Thymus (tissue), 11 donors: ENCODE data around the gene TSPAN10. TPM values are rescaled to one million over a fixed set of nuclear protein-coding genes. Genes with fewer than 3 reads are reported as not detected.

Source experiments
- DNase-seq, 9 donors: peaks; one replicate each; pipeline ENCODE4 v3.0.0-alpha.2; 2013; ENCODE audit warnings: low spot score in 9 of 9, low read depth in 6 of 9, missing footprints in 1 of 9
- H3K27ac ChIP-seq, 2 donors: one replicate each; pipeline ENCODE4 v1.5.1; 2013; ENCODE audit warnings: control low read depth in 1 of 2, low read depth in 1 of 2, low read length in 1 of 2, mild to moderate bottlenecking in 1 of 2, moderate library complexity in 1 of 2
- H3K27me3 ChIP-seq, 2 donors: one replicate each; pipeline ENCODE4 v1.5.1; 2013; ENCODE audit warnings: low read length in 1 of 2; ENCODE audit not compliant: control insufficient read depth in 2 of 2, insufficient read depth in 1 of 2
- H3K36me3 ChIP-seq, 2 donors: one replicate each; pipeline ENCODE4 v1.5.1; 2013; ENCODE audit warnings: low read length in 1 of 2, mild to moderate bottlenecking in 1 of 2, moderate library complexity in 1 of 2; ENCODE audit not compliant: control insufficient read depth in 2 of 2, insufficient read depth in 2 of 2
- H3K4me1 ChIP-seq, 2 donors: one replicate each; pipeline ENCODE4 v1.5.1; 2013; ENCODE audit warnings: low read length in 2 of 2; ENCODE audit not compliant: control insufficient read depth in 2 of 2, insufficient read depth in 2 of 2
- H3K4me3 ChIP-seq, 2 donors: one replicate each; pipeline ENCODE4 v1.5.1; 2013; ENCODE audit warnings: low read length in 2 of 2, control low read depth in 1 of 2, mild to moderate bottlenecking in 1 of 2
- H3K9me3 ChIP-seq, 2 donors: one replicate each; pipeline ENCODE4 v1.5.1; 2013; ENCODE audit warnings: low read length in 1 of 2, mild to moderate bottlenecking in 1 of 2; ENCODE audit not compliant: control insufficient read depth in 2 of 2, insufficient read depth in 1 of 2
- WGBS: extraction: QIAGEN DNeasy Blood & Tissue Kit; methylation state at CpG from one replicate; pipeline ENCODE4 v1.1.7; 2013; 5-methylcytosine and 5-hydroxymethylcytosine counted together
- polyA plus RNA-seq: library from polyadenylated mRNA; stranded (reverse); fragments of 200-250 nt; gene quantifications from one replicate; pipeline ENCODE4 v1.2.3, GENCODE V29; 2013
- total RNA-seq: library from RNA; stranded (reverse); fragments of 120-200 nt; gene quantifications from one replicate; pipeline ENCODE4 v1.2.4, GENCODE V29; 2013
- donor health status: healthy.

The TSPAN10 gene
- total and polyA plus RNA-seq, 2 donors, result 0.47 to 1.8 TPM

GRCh38 chr17:81687770-81688541 lies 51.0 kb downstream of the TSPAN10 start:
- Histone ChIP-seq H3K36me3 (peaks cover 69 to 70% of the 10 kb centered on the region in 2 donors), H3K27ac (peak overlapping the region; percentile 11 to 54), H3K4me3 (no peak overlapping the region), H3K9me3 (no peaks in the 10 kb centered on the region), H3K4me1 (peaks cover 8 to 17% of the 10 kb centered on the region in 2 donors), H3K27me3 (no peaks in the 10 kb centered on the region)
- WGBS, result 94% methylated on average over 41 of the region's 41 CpGs
- DNase-seq, result no peak

GRCh38 chr17:81688616-81689015 lies 51.6 kb downstream of the TSPAN10 start:
- Histone ChIP-seq H3K27ac (no peak overlapping the region), H3K9me3 (no peaks in the 10 kb centered on the region), H3K36me3 (peaks cover 75 to 77% of the 10 kb centered on the region in 2 donors), H3K27me3 (no peaks in the 10 kb centered on the region), H3K4me1 (peaks cover 8 to 17% of the 10 kb centered on the region in 2 donors), H3K4me3 (no peak overlapping the region)
- 95% methylated on average over 14 of the region's 14 CpGs for WGBS
- DNase-seq, result no peak

GRCh38 chr17:81690066-81690465 lies 53.1 kb downstream of the TSPAN10 start:
- H3K36me3 ChIP-seq, result peaks cover 90 to 92% of the 10 kb centered on the region in 2 donors
- DNase-seq, result no peak
- no peak overlapping the region for H3K27ac ChIP-seq
- no peaks in the 10 kb centered on the region for H3K9me3 ChIP-seq
- peaks cover 1 to 9% of the 10 kb centered on the region in 2 donors for H3K4me1 ChIP-seq
- no peak overlapping the region for H3K4me3 ChIP-seq
- no peaks in the 10 kb centered on the region for H3K27me3 ChIP-seq
- 95% methylated on average over 18 of the region's 18 CpGs for WGBS

GRCh38 chr17:81690549-81690948 lies 53.6 kb downstream of the TSPAN10 start:
- Histone ChIP-seq H3K27ac (no peak overlapping the region), H3K36me3 (peaks cover 95% of the 10 kb centered on the region in 2 donors), H3K9me3 (no peaks in the 10 kb centered on the region), H3K4me3 (no peak overlapping the region), H3K27me3 (no peaks in the 10 kb centered on the region), H3K4me1 (peaks cover 0 to 4% of the 10 kb centered on the region in 2 donors)
- no peak for DNase-seq
- WGBS, result 97% methylated on average over 17 of the region's 17 CpGs

- DNase-seq, result no peak
- Histone ChIP-seq H3K27ac (no peak overlapping the region), H3K4me3 (no peak overlapping the region), H3K4me1 (no peaks in the 10 kb centered on the region), H3K27me3 (no peaks in the 10 kb centered on the region), H3K36me3 (peaks cover 95 to 99% of the 10 kb centered on the region in 2 donors), H3K9me3 (no peaks in the 10 kb centered on the region)
- 98% methylated on average over 18 of the region's 18 CpGs for WGBS
These were observed 54.2 kb downstream of the TSPAN10 start for GRCh38 chr17:81691196-81691595.

- Histone ChIP-seq H3K9me3 (no peaks in the 10 kb centered on the region), H3K4me3 (no peak overlapping the region), H3K27ac (no peak overlapping the region), H3K27me3 (no peaks in the 10 kb centered on the region), H3K36me3 (peaks cover 96 to 99% of the 10 kb centered on the region in 2 donors), H3K4me1 (no peaks in the 10 kb centered on the region)
- DNase-seq, result no peak
- WGBS, result 98% methylated on average over 20 of the region's 20 CpGs
These were observed 54.6 kb downstream of the TSPAN10 start for GRCh38 chr17:81691608-81692007.

- WGBS, result 97% methylated on average over 35 of the region's 35 CpGs
These were observed 56.7 kb downstream of the TSPAN10 start for GRCh38 chr17:81693509-81694210.

GRCh38 chr17:81694810-81695209 lies 57.8 kb downstream of the TSPAN10 start:
- peaks cover 92 to 97% of the 10 kb centered on the region in 2 donors for H3K36me3 ChIP-seq
- no peaks in the 10 kb centered on the region for H3K4me1 ChIP-seq
- no peaks in the 10 kb centered on the region for H3K27me3 ChIP-seq
- H3K27ac ChIP-seq, result no peak overlapping the region
- DNase-seq, result no peak
- H3K4me3 ChIP-seq, result no peak overlapping the region
- H3K9me3 ChIP-seq, result no peaks in the 10 kb centered on the region
- WGBS, result 98% methylated on average over 19 of the region's 19 CpGs

More at GRCh38 chr17:81693509-81694210, 56.7 kb downstream of the TSPAN10 start:
- no peak for DNase-seq
- peaks cover 95 to 99% of the 10 kb centered on the region in 2 donors for H3K36me3 ChIP-seq
- H3K27me3 ChIP-seq, result no peaks in the 10 kb centered on the region
- H3K27ac ChIP-seq, result no peak overlapping the region
- no peaks in the 10 kb centered on the region for H3K9me3 ChIP-seq
- no peaks in the 10 kb centered on the region for H3K4me1 ChIP-seq
- no peak overlapping the region for H3K4me3 ChIP-seq

- Histone ChIP-seq H3K4me3 (no peak overlapping the region), H3K27me3 (no peaks in the 10 kb centered on the region), H3K36me3 (peaks cover 89 to 93% of the 10 kb centered on the region in 2 donors), H3K27ac (no peak overlapping the region), H3K4me1 (no peaks in the 10 kb centered on the region), H3K9me3 (no peaks in the 10 kb centered on the region)
- WGBS, result 96% methylated on average over 6 of the region's 6 CpGs
- DNase-seq, result no peak
These were observed 58.2 kb downstream of the TSPAN10 start for GRCh38 chr17:81695211-81695610.
